Choroid plexus epithelial cell (primary cell): Measurements from ENCODE around the gene SIX1.
A peak's percentile ranks its signal among the peaks of the same experiment; 100 is the strongest.

Experiments
- DNase-seq: peaks from one replicate; pipeline ENCODE4 v3.0.0-alpha.2; 2010; ENCODE audit warnings: low read depth
- H3K4me3 ChIP-seq: 2 replicates; pipeline ENCODE4 v1.5.1; 2011; ENCODE audit warnings: low read depth, mild to moderate bottlenecking, control low read depth, low read length, moderate library complexity
- CTCF ChIP-seq: conservative IDR thresholded peaks from 2 replicates; pipeline ENCODE4 v1.5.1; 2011; ENCODE audit warnings: low read depth, mild to moderate bottlenecking, control low read depth, inconsistent platforms, low read length, moderate library complexity

The SIX1 gene

DNA sequence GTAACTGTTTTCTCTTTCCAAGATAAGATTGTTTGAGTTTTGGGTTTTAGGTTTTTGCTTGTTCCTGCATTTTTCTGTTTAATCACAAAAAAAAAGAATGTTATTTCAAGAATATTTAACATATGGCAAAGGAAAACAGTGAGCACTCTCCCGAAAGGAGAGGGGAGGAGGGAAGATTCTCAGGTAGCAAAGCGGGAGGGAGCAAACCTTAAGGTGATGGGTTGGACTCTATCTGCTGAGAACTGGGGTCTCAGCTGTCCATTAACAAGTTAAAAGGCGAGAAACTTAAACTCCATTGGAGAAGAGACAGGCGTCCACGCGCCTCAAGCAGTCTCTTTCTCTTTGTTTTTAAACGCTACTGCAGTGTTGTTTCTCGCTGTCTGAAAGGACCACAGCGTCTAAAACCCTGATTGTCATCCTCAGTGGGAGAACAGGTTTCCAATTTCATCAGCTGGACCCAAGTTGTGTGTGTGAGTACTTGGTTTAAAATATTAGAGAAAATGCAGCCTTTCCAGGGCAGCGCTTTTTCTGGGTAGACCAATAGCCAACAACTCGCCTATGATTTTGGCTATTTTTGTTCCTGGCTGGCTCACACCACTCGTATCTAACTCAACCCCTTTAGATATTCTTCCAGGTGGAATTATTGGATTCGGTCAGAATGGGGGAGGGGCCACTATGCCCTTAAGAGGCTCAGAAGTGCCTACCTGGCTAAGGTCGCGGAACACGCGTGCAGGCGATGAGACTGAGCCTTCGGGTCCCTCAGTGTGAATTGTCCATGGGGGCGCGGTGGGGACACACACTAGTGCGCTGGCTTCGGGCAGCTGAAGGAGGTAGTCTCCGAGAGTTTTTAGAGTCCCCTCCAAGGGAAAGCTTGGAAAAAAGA is 8.2 kb downstream of the SIX1 start:
- DNase-seq: no peak
- no peak overlapping the region for H3K4me3 ChIP-seq
- no peak for TF ChIP-seq CTCF

DNA sequence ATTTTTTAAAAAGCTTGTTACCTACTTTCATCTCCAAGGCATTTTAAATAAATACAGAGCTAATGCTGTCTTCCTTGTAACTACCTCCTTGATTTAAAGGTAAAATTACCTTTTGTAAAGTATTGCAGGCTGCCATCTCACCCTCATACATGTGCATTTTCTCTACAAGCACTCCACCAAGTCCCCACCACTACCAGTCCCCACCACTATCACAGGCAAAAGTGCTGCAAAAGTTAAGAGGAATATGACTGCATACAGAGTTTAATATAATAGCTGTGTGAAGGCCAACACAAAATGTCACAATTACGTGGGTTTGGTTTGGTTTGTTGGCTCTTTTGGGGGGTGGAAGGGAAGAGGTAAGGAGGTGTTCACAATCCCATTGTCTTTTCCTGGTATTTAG is 9.6 kb downstream of the SIX1 start:
- DNase-seq: no peak
- TF ChIP-seq CTCF: no peak
- H3K4me3 ChIP-seq: no peak overlapping the region

GRCh38 chr14:60637479-60638315 is 11.6 kb downstream of the SIX1 start:
- DNase-seq: peak; percentile 68
- TF ChIP-seq CTCF: no peak
- peak overlapping the region; percentile 45 for H3K4me3 ChIP-seq

DNA sequence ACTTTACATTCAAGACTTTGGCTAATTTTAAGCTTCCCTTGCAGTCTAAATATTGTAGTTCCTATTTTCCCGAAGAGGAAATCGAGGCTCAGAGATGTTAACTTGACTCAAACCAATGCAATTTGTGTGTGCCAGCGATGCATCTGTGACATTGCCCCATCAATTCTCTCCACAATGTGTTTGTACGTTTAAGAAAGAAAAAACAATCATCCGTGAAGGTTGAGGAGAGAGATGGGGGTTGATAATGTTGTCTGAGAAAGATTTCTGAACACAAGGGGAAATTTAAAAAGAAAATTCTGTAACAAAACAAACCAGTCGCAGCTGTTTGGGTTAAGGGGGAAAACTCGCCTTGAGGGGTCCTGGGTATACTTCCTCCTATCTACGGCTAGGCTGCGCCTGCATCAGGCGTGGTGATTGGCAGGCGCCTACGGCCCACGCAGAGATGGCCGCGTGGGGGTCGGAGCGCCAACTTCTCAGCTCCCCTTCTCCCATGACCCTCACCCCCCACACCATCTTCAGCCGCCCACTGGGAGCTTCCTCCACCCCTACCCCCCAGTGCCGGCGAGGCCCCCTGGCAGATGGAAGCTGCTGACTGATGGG is 12.3 kb downstream of the SIX1 start:
- DNase-seq: no peak
- no peak for TF ChIP-seq CTCF

DNA sequence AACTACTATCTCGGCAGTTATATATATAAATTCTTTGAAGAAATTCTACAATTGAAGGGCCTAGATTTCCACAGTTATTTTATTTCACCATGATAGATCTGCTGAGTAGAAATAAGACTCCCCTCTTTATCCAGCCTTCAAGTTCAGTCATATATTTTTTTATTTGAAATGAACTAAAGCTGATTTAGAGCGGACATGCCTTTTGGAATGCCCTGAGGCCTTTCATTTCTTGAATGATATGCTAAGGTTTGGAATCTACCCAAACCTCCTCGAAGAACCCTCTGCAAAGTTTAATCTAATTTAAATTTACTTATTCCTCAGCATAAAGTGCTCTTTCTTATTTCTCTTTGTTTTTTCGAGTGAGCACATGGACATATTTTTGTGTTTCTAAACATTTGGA is 15.1 kb downstream of the SIX1 start:
- no peak for DNase-seq
- no peak for TF ChIP-seq CTCF
- no peak overlapping the region for H3K4me3 ChIP-seq

More for the DNA sequence above, 12.3 kb downstream of the SIX1 start:
- H3K4me3 ChIP-seq: peak overlapping the region; percentile 45

GRCh38 chr14:60632777-60633176 is 16.5 kb downstream of the SIX1 start:
- TF ChIP-seq CTCF: no peak

More at GRCh38 chr14:60632777-60633176, 16.5 kb downstream of the SIX1 start:
- H3K4me3 ChIP-seq: no peak overlapping the region
- DNase-seq: no peak
